Astrocyte (in vitro differentiated cells and primary cell): Measurements from ENCODE around the gene RBAK.

Experiments used
- EZH2 ChIP-seq: IDR thresholded peaks from 2 replicates; pipeline ENCODE4 v1.6.1; 2012; ENCODE audit warnings: mild to moderate bottlenecking, low read length, inconsistent platforms; ENCODE audit not compliant: insufficient read depth
- TF ChIP-seq, protein P1 (sequence below): IDR thresholded peaks from 2 replicates; pipeline ENCODE4 v1.5.1; 2011; ENCODE audit warnings: low read depth, mild to moderate bottlenecking, inconsistent platforms, low read length, moderate library complexity; ENCODE audit not compliant: insufficient read depth

DNA sequence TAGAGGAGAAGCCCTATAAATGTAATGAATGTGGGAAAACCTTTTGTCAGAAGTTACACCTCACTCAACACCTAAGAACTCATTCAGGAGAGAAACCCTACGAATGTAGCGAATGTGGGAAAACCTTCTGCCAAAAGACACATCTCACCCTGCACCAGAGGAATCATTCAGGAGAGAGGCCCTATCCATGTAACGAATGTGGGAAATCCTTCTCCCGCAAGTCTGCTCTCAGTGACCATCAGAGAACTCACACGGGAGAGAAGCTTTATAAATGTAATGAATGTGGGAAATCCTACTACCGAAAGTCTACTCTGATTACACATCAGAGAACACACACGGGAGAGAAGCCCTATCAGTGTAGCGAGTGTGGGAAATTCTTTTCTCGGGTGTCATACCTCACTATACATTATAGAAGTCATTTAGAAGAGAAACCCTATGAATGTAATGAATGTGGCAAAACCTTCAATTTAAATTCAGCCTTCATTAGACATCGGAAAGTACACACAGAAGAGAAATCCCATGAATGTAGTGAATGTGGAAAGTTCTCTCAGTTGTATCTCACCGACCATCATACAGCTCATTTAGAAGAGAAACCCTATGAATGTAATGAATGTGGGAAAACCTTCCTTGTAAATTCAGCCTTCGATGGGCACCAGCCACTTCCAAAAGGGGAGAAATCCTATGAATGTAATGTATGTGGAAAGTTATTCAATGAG is 18.9 kb downstream of the RBAK start:
- TF ChIP-seq, protein P1, sequence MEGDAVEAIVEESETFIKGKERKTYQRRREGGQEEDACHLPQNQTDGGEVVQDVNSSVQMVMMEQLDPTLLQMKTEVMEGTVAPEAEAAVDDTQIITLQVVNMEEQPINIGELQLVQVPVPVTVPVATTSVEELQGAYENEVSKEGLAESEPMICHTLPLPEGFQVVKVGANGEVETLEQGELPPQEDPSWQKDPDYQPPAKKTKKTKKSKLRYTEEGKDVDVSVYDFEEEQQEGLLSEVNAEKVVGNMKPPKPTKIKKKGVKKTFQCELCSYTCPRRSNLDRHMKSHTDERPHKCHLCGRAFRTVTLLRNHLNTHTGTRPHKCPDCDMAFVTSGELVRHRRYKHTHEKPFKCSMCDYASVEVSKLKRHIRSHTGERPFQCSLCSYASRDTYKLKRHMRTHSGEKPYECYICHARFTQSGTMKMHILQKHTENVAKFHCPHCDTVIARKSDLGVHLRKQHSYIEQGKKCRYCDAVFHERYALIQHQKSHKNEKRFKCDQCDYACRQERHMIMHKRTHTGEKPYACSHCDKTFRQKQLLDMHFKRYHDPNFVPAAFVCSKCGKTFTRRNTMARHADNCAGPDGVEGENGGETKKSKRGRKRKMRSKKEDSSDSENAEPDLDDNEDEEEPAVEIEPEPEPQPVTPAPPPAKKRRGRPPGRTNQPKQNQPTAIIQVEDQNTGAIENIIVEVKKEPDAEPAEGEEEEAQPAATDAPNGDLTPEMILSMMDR, result no peak
- no peak for TF ChIP-seq EZH2
